ENCODE data around the gene MORC3. TPM values are rescaled to one million over a fixed set of nuclear protein-coding genes. Genes with fewer than 3 reads are reported as not detected.

The MORC3 gene
- total and polyA plus RNA-seq, 2 donors (not counting 1 experiment from before 2014, with no cell fraction given): 44.9 to 104 TPM

DNA sequence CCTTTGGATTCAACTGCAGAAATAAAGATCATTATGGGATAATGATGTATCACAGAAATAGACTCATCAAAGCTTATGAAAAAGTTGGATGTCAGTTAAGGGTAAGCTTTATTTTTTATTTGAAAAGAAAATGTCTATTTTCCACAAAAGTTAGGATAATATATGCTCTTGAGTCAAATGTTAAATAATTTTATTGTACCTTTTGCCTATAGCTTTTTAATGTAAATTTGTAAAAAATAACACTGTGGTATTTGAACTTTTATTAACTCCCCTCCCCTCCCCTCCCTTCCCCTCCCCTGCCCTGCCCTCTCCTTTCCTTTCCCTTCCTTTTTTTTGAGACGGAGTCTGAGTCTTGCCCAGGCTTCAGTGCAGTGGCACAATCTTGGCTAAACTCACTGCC lies 24.9 kb downstream of the MORC3 start:
- intact Hi-C loops (cut with micrococcal nuclease): no loop called here
- ATAC-seq (ENCODE audit: low read depth) (no peak), DNase-seq (no peak)
- ChIA-PET POLR2A (no interaction called here), CTCF (interaction anchor here (0.9 kb wide), 2 partner anchors 12 to 203 kb away, joined by 3 read pairs; no protein-coding TSS in a partner anchor)
- H3K9ac ChIP-seq (ENCODE audit: low read length): no peak overlapping the region
- peaks cover 41% of the 10 kb centered on the region for H4K20me1 ChIP-seq (ENCODE audit: control insufficient read depth, insufficient read depth, low read length, poor library complexity, severe bottlenecking)
- no peak overlapping the region for H2AFZ ChIP-seq (ENCODE audit: insufficient read depth, low read depth, low read length, poor library complexity, severe bottlenecking)
- WGBS (ENCODE audit: insufficient coverage): 86% methylated on average over 1 of the region's 1 CpG
- no peaks in the 10 kb centered on the region for H3K9me3 ChIP-seq (ENCODE audit: control extremely low read depth in 1 of 3, control insufficient read depth in 2 of 3, insufficient read depth in 1 of 3, low read length in 2 of 3)
- TF ChIP-seq, protein P1, sequence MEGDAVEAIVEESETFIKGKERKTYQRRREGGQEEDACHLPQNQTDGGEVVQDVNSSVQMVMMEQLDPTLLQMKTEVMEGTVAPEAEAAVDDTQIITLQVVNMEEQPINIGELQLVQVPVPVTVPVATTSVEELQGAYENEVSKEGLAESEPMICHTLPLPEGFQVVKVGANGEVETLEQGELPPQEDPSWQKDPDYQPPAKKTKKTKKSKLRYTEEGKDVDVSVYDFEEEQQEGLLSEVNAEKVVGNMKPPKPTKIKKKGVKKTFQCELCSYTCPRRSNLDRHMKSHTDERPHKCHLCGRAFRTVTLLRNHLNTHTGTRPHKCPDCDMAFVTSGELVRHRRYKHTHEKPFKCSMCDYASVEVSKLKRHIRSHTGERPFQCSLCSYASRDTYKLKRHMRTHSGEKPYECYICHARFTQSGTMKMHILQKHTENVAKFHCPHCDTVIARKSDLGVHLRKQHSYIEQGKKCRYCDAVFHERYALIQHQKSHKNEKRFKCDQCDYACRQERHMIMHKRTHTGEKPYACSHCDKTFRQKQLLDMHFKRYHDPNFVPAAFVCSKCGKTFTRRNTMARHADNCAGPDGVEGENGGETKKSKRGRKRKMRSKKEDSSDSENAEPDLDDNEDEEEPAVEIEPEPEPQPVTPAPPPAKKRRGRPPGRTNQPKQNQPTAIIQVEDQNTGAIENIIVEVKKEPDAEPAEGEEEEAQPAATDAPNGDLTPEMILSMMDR (IDR thresholded peaks at IDR 0.05): no peak
- TF ChIP-seq EZH2 (IDR thresholded peaks at IDR 0.05; ENCODE audit: borderline replicate concordance, insufficient read depth, low read depth, low read length, poor library complexity, severe bottlenecking): no peak
- Mint-ChIP-seq H3K9me3 (ENCODE audit: insufficient read depth) (no peaks in the 10 kb centered on the region), H3K27ac (no peak overlapping the region), H3K27me3 (no peaks in the 10 kb centered on the region), H3K4me1 (no peaks in the 10 kb centered on the region), H3K4me3 (no peak overlapping the region)
- no peak overlapping the region for H3K27ac ChIP-seq (ENCODE audit: low read length in 2 of 2)
- peaks cover 66% of the 10 kb centered on the region for H3K79me2 ChIP-seq (ENCODE audit: control insufficient read depth, insufficient read depth, low read length)
- no peak overlapping the region for H3K4me3 ChIP-seq (ENCODE audit: control extremely low read depth in 1 of 5, extremely low read depth in 1 of 5, insufficient read depth in 1 of 5, low read depth in 2 of 5, low read length in 4 of 5)
- H3K36me3 ChIP-seq (replicated peaks in 1 of 2; ENCODE audit: control extremely low read depth in 1 of 2, control insufficient read depth in 1 of 2, extremely low read depth in 1 of 2, insufficient read depth in 2 of 2, low read length in 1 of 2): peaks cover 13 to 80% of the 10 kb centered on the region in 2 experiments
- H3K4me1 ChIP-seq (ENCODE audit: control insufficient read depth in 2 of 2, insufficient read depth in 2 of 2, low read length in 2 of 2): no peaks in the 10 kb centered on the region
- no peak overlapping the region for H3K4me2 ChIP-seq (replicated peaks; ENCODE audit: low read depth, low read length, poor library complexity, severe bottlenecking)
- no peaks in the 10 kb centered on the region for H3K27me3 ChIP-seq (replicated peaks in 1 of 4; ENCODE audit: control extremely low read depth in 1 of 4, control insufficient read depth in 3 of 4, insufficient read depth in 4 of 4, low read length in 3 of 4)

DNA sequence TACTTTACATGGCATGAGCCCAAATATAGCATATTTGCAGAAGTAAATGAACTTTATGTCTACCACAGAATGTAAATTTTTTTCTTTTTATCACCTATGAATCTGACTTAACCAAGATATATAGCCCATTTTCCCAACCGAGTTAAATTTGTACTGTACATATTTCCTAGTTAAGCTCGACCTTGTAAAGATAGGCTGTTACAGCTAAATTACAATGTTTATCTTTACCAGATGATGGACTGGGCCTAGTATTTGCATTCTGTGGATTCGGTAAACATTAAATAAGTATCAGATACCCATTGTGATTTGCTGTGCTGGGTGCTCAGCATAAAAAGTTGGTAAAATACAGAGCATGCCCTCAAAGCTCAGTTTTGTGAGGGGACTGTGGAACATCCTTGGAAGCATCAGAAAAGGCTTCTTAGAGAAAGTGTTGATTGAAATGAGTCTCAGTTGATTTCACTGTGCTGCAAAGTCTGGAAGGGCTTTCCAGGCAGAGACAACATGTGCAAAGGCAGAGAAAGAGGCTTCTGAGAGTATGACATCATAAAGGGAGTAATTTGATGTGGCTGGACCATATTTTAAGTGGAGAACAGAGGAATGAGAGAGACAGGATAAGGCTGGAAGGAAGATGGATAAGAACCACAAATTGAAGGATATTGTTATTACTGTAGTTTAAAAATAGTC lies 27.4 kb downstream of the MORC3 start:
- CTCF ChIA-PET: interaction anchor here (0.5 to 1.1 kb wide), 2 partner anchors 193 to 232 kb away, joined by 3 to 4 read pairs; no protein-coding TSS in a partner anchor
- DNase-seq: no peak
- POLR2A ChIA-PET: no interaction called here
- intact Hi-C loops (cut with micrococcal nuclease): no loop called here
- no peak overlapping the region for H3K27ac Mint-ChIP-seq
- no peak overlapping the region for H3K4me3 Mint-ChIP-seq
- no peaks in the 10 kb centered on the region for H3K27me3 ChIP-seq (replicated peaks in 1 of 4; ENCODE audit: control extremely low read depth in 1 of 4, control insufficient read depth in 3 of 4, insufficient read depth in 4 of 4, low read length in 3 of 4)
- no peaks in the 10 kb centered on the region for H3K4me1 Mint-ChIP-seq
- H3K9ac ChIP-seq (ENCODE audit: low read length): no peak overlapping the region
- 100% methylated on average over 1 of the region's 3 CpGs for WGBS (ENCODE audit: insufficient coverage)
- H3K36me3 ChIP-seq (replicated peaks in 1 of 2; ENCODE audit: control extremely low read depth in 1 of 2, control insufficient read depth in 1 of 2, extremely low read depth in 1 of 2, insufficient read depth in 2 of 2, low read length in 1 of 2): peaks cover 11 to 82% of the 10 kb centered on the region in 2 experiments
- H3K9me3 ChIP-seq (ENCODE audit: control extremely low read depth in 1 of 3, control insufficient read depth in 2 of 3, insufficient read depth in 1 of 3, low read length in 2 of 3): no peaks in the 10 kb centered on the region
- H3K4me2 ChIP-seq (replicated peaks; ENCODE audit: low read depth, low read length, poor library complexity, severe bottlenecking): no peak overlapping the region
- no peaks in the 10 kb centered on the region for H3K4me1 ChIP-seq (ENCODE audit: control insufficient read depth in 2 of 2, insufficient read depth in 2 of 2, low read length in 2 of 2)
- TF ChIP-seq EZH2 (IDR thresholded peaks at IDR 0.05; ENCODE audit: borderline replicate concordance, insufficient read depth, low read depth, low read length, poor library complexity, severe bottlenecking): no peak
- TF ChIP-seq, protein P1 (IDR thresholded peaks at IDR 0.05): no peak
- no peak overlapping the region for H3K4me3 ChIP-seq (ENCODE audit: control extremely low read depth in 1 of 5, extremely low read depth in 1 of 5, insufficient read depth in 1 of 5, low read depth in 2 of 5, low read length in 4 of 5)
- no peak for ATAC-seq (ENCODE audit: low read depth)
- no peak overlapping the region for H2AFZ ChIP-seq (ENCODE audit: insufficient read depth, low read depth, low read length, poor library complexity, severe bottlenecking)
- no peaks in the 10 kb centered on the region for H3K9me3 Mint-ChIP-seq (ENCODE audit: insufficient read depth)
- H3K27me3 Mint-ChIP-seq: no peaks in the 10 kb centered on the region
- H4K20me1 ChIP-seq (ENCODE audit: control insufficient read depth, insufficient read depth, low read length, poor library complexity, severe bottlenecking): peaks cover 45% of the 10 kb centered on the region
- peaks cover 48% of the 10 kb centered on the region for H3K79me2 ChIP-seq (ENCODE audit: control insufficient read depth, insufficient read depth, low read length)
- H3K27ac ChIP-seq (ENCODE audit: low read length in 2 of 2): no peak overlapping the region

Measured in B cell (primary cell).